HG03520 (cell line): ENCODE results near the gene ZKSCAN7.
"Not testable (repeated sequence)": the region's sequence is repeated elsewhere in the genome, so short reads cannot be mapped to it uniquely, and the experiment has no call there.

ENCODE experiments used
- ATAC-seq: cut with Tn5 transposase; IDR thresholded peaks from one replicate; pipeline ENCODE4 v1.9.1; 2021; ENCODE audit warnings: mild to moderate bottlenecking, moderate library complexity; ENCODE audit not compliant: unreplicated experiment

ZKSCAN7 gene

GRCh38 chr3:44576613-44577012, 21.6 kb downstream of the ZKSCAN7 start:
- ATAC-seq, result no peak

GRCh38 chr3:44577354-44577952, 22.5 kb downstream of the ZKSCAN7 start:
- ATAC-seq, result not testable (repeated sequence)

- ATAC-seq, result not testable (repeated sequence)
Measured at GRCh38 chr3:44578316-44578715, 23.3 kb downstream of the ZKSCAN7 start.

GRCh38 chr3:44578924-44579515, 24.0 kb downstream of the ZKSCAN7 start:
- not testable (repeated sequence) for ATAC-seq

GRCh38 chr3:44579749-44580148, 24.8 kb downstream of the ZKSCAN7 start:
- not testable (repeated sequence) for ATAC-seq

- not testable (repeated sequence) for ATAC-seq
Measured at GRCh38 chr3:44580971-44581370, 26.0 kb downstream of the ZKSCAN7 start.

- ATAC-seq, result no peak
Measured at GRCh38 chr3:44584646-44585501, 29.9 kb downstream of the ZKSCAN7 start, which contains the start of gene ZNF660. Gene ZNF660, plus strand, starts transcription at chr3:44584964. Its CDS starts 9,230 bp downstream, at chr3:44594194.

GRCh38 chr3:44596621-44597020, 41.6 kb downstream of the ZKSCAN7 start:
- no peak for ATAC-seq

GRCh38 chr3:44601749-44602148, 46.8 kb downstream of the ZKSCAN7 start:
- no peak for ATAC-seq

- no peak for ATAC-seq
Measured at GRCh38 chr3:44612678-44613077, 57.7 kb downstream of the ZKSCAN7 start.
